DMS153 (cell line): Measurements from ENCODE around the gene PAPPA.

ENCODE experiments used
- DNase-seq: peaks from one replicate; lab custom pipeline; 2025; lab: John Stamatoyannopoulos, UW

The PAPPA gene

DNA sequence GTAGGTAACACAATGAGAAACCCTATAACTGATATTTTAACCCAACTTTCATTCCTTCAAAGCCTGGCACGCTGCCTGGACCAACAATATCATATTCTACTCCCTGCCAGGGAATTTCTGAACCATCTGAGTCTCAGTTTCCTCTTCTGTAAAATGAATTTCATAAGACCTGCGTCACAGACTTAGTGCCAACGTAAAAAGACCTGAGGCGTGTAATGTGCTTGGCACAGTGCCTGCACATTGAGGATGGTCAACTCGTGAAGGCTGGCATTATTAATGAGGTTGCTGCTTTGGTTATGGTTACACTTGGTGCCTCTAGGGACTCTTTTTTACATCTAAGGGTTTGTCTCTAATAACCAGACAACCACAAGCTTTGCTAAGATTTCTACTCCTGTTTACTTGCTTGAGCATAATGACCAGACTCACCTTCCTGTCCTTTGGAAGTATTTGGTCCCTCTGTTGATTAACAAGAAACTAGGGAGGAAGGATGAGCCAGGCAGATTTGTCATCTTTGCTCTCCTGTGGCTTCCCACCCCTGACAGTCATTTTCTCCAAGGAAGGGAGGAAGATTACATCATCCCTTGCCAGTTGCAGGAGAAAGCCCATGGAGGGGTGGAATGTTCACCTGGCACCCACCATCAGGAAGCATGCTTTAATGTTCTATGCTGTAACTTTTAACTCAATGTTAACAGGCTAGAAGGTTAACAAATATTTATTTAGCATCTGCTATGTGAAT lies 79.0 kb downstream of the PAPPA start:
- DNase-seq, result no peak

DNA sequence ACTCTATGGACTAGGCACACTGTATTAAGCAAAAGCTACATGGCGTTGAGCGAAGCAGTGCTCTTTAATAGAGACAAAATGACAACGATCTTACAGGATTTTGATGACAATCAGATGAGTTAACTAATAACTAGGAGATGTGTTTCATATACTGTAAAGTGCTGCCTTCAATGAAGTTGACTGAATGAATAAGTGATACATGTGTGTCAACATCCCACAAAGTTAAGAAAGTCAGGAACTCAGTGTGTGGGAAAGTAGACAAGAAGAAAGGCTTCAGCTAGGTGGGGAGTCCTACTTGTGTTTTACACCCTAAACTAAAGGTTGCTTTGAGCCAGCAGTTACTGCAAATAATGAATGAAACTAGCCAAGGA lies 79.6 kb downstream of the PAPPA start:
- no peak for DNase-seq

DNA sequence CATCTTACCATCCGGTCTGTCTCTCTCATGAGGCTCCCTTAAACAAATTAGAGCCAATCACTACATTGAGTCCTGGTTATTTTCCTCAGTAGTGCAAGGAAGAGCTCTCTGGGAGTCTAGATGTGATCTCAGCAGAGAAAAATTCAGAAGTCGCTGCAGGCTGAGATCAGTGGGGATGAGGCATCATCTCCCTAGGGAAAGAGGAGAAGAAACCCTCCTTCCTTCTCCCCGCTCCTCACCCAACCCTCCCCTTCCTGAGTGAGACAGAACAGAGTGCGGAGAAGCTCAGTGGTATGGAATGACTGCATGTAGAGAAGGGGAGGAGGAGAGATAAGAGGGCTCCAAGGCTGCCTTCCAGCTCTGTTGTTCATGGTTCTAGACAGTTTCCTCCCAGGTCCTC lies 80.5 kb downstream of the PAPPA start:
- no peak for DNase-seq

DNA sequence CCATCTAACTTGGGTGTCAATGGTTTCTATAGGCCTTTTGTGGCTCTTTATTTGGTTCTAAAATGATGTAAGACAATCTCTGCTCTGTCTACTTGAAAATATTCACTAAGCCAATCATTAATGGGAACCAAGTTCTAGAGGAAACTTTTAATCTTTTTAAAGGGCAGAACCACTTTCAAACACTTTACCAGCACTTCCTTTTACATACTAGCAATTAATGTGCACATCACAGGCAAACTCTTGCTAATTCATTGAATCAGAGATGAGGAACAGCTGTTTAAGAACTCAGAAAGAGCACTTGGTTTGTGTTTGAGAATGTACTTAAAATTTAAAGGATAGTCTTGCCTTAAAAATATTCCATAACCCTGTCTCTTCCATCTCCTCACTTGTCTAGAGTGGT lies 83.4 kb downstream of the PAPPA start:
- no peak for DNase-seq

DNA sequence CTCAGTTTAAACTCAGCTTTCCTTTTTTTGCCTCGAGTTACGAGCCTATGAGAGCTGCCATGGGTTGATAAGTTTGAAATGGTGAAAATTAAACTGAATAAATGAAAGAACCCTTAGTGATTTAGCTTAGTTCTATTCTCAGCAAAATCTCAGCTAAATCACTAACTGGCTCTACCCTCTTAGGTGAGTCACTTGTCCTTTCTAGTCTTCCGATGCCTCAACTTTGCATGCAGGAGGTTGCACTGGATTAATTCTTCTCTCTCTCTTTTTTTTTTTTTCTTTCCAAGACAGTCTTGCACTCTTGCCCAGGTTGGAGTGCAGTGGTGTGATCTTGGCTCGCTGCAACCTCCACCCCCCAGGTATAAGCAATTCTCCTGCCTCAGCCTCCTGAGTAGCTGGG lies 83.9 kb downstream of the PAPPA start:
- no peak for DNase-seq

DNA sequence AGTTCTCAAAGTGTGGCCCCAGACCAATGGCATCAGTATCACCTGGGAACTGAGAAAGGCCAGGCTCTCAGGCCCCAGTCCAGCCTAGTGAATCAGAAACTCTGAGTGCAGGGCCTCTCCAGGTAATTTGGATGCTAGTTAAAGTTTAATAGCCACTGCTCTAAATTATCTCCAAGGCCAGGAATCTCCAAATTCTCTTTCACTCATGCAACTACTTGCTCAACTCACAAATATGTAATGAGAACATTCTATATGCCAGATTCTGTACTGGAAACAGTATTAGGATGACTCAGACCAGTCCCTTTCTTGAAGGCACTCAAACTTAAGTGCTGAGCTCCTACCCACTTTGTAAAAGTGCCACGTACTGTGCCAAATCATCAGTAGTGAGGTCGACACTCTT lies 84.6 kb downstream of the PAPPA start:
- no peak for DNase-seq

DNA sequence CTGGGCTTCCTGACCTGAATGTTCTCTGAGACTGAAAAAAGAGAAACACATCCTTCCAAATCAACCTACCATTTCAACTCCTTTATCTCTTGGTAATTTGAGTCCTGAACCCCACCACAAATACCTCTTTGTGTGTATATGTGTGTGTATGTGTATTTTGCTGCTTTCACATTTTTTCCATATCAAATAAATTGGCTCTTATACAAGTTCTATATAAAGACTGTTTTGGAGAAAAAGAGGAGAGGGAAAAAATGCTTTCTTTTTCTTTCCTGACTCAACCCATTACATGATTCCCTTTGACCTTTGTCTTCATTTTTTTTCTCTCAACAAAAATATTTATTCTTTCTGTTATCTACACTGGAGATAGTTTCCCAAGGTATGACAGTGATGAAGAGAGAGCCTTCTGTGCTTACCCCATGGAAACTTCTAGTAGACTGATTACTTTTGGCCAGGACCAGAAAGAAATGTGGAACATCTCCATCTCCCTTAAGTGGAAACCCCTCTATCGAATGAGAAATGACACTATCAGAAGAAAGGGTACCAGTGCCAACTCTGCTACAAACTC lies 85.3 kb downstream of the PAPPA start:
- no peak for DNase-seq

DNA sequence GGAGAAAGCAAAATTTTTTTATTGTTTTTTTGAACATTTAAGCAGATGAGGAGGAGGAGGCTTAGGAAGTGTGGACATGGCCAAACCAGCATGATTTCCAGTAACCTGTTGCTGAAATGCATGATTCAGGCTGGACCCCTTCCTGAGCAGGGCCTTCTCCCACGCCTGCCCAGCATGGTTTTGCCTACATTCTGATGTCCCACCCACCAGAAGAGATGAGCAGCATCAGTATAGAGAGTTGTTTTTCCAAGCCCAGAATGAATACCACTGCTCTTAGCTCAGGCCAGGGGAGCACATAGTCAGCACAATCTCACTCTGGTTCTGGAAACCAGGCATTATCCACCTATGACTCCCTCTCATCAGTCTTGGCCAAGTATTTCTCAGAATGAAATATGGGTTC lies 90.1 kb downstream of the PAPPA start:
- no peak for DNase-seq

DNA sequence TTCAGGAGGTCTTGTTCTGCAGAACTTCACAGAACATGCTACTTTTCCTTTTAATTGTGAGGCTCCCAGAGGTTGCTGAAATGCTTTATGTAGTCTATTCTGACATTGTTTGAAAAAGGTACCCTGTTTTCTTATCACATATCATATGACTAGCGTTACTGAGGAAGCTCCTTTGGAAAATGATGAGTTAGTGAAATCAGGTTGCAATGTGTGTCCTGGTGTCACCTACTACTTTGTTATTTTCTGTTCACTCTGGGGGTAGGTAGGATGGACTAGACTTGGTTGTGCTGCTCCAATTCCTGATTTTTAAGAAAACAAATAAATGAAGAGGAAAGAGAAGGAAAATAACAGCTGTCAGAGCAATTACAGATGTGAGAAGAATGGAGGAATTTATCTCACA lies 93.7 kb downstream of the PAPPA start:
- DNase-seq, result no peak

DNA sequence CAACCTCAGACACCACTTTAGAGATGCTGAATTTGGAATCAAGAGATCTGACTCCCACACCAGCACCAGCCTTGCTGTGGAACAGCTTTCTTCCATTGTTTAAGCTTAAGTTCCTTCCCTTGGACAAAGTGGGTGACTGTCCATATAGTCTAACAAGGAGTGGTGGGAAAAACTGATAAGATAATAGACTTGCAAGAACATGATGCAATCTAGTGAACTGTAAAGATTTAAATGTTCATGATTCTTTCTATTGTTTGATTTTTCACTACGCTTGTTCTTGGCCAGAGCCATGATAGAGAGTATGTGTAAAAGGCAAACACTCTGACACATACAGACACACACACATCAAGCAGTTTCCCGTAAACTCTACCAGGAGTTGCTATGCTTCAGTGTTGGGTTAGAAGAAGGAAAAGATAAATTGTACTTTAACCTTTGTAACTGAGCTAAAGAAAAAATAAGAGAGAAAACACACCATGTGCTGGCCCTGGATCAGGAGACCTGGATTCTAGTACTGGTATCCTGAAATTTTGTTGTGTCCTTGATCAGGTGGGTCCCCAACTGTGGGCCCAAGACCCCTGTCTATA lies 94.3 kb downstream of the PAPPA start:
- DNase-seq, result no peak

DNA sequence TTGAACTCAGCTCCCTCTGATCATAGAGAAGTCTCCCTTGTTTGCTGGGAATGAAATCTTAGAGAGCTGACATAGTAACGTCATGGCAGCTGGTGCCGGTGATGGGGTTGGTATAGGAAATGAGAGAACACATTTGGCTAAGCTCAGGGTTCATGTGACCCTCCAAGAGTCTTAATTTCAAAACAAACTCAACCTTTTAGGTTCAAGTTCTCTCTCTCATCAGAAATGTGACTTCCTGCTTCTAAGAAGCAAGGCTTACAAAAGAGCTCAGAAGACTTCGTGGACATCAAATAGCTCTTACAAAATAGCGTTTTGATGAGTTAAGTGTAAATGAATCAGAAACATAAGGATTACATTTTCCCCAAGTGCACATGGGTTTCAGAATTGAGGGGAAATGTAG lies 97.3 kb downstream of the PAPPA start:
- no peak for DNase-seq

DNA sequence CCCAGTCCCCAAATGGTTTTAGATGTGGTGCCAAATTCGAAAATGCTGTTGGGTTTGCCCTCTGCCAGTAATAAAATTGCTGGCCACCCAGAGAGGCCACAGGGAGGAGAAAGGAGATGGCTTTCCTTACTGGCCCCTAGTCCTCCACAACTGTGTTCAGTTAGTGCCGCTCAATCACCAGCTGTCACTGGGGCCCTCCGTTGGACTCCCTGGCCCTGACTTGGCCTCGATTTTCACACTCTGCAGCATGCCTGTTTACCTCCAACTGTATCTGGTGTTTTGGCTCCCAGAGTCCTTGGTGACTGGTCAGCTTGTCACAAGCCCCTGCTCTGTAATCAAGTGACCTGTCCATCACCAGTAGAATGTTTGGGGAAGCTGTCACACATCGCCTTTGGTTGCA lies 97.8 kb downstream of the PAPPA start:
- no peak for DNase-seq

DNA sequence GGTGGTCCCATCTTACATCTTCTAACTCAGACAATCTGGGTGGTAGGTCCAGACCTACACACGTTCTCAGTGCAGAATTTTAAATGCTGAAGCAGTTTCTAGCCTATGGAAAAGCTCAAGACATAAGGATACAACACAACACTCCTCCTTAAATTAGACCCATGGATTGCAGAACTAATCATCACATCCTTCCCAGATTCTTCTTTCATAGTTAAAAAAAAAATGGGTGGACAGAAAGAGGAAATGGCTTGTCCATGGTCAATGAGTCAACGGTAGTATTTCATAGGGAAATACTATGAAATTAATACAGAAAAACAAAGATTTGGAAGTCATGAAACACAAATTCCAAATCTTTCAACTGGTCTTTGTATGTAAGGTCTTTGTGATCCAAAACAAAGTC lies 106.9 kb downstream of the PAPPA start:
- no peak for DNase-seq

DNA sequence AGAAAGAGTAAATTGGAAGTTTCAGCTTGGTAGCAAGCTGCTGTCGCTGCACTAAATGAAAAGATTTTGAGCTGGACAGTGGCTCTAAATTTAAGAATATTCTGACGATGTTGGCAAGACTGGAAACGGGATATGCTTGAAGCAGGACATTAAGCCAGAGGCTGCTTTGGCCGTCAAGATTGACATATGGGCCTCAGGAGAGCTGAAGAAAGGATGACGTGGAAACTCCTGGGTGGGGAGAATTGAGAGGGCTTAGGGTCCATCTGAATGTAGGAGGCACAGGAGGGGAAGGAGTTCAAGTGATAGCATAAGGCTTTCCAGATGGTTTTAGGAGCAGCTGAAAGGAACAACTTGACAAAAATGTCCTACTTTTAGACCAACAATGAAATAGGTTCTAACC lies 108.9 kb downstream of the PAPPA start:
- no peak for DNase-seq

DNA sequence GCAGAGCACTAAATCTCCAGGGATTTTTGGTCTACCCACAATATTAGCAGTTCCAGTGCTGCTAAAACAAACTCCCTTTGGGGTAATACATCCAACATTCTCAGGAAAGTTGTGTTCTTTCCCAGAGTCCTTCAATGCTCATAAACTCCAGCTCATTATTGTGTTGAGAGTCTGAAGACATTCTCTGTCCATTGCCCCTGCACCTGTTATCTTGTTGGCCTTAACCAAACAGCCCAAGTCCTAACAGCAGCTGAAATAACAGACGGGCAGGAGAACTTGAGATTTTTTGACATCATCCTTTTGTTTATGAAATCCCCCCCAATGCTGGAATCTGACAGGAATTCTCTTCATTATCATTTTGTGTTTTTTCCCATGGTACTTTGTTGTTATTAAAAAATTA lies 110.8 kb downstream of the PAPPA start:
- DNase-seq, result no peak

DNA sequence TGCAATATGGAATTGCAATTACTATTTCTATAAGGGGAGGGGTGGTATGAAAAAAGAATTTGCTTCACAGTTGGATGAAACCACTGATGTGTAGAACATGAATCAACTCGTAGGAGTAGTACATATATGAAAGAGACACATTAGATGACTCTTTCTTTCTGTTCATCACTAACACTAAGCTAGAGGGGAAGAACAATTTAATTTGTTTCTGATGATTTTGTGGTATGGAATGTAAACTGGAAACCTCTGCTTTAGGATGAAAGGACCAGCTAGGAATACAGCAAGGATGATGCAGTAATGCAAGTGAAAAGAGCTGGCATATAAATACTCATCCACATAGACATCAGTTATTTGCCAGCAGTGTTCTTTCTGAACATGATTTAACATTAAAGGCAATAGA lies 113.4 kb downstream of the PAPPA start:
- no peak for DNase-seq

DNA sequence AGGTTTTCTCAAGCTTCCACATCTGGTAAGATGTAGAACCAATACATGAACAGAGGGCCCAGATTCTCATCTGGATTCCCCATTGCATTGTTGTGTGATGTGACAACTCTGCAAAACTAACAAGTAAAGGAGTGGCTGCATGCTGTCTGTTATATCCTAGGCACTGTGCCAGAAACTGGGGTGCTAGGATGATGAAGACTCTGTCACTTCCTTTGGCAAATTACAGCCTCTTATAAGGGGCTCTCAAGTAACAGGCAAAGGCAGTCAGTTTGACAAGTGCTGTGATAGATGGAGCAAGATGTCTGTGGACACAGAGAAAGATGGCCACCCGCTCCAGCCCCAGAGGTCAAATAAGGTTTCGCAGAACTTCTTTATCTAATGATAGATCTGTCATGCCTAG lies 115.7 kb downstream of the PAPPA start:
- DNase-seq, result no peak

DNA sequence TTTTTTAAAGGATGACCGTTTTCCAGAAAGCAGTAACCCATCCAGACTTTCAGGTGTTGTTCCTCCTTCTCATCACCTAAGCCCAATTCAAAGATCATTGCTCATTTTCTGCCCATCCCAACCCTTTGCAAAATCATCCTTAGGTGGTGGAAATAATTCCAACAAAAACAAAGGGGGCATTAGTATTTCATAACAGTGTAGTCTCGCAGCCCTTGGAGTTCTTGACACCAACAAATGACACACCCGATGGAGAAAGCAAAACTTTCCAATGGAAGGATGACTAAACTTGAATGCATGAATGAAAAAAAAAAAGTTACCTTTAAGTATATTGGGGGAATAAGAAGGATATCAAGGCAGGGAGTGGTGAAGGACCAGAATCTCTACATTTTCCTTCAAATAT lies 117.0 kb downstream of the PAPPA start:
- DNase-seq, result no peak

DNA sequence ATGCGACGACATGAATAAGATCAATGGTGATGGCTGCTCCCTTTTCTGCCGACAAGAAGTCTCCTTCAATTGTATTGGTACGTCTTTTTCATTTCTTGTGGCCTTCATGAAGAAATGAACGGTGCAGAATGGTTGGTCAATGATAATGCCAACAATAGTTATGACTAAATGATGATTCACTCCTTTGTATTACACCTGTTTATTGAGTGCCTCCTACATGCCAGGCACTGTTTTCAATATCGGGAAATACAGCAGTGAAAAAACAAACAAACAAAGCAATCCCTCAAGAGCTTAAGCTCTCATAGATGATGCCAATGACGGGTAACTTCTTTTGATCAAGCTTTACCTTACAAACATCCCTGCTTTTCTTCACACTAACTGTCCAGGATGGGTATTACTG lies 117.7 kb downstream of the PAPPA start:
- DNase-seq, result no peak

DNA sequence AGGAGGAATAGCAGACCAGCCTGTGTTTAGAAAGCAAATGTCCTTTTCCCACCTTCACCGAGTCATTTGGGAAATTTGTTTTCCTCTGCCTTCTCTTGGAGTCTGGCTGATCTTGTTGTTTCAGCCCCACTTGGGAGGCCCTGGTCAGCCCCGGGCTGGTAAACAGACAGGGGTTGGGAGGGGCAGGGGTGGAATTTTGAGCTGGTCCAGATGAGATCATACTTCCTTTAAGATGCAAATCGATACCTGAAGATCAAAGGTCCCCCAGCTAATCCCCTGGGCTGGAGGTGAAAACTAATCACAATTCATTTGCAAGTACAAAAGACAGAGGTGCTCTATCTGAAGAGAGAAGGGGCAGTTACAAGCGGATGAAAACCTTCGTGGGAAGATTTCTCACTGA lies 118.4 kb downstream of the PAPPA start:
- DNase-seq, result no peak

DNA sequence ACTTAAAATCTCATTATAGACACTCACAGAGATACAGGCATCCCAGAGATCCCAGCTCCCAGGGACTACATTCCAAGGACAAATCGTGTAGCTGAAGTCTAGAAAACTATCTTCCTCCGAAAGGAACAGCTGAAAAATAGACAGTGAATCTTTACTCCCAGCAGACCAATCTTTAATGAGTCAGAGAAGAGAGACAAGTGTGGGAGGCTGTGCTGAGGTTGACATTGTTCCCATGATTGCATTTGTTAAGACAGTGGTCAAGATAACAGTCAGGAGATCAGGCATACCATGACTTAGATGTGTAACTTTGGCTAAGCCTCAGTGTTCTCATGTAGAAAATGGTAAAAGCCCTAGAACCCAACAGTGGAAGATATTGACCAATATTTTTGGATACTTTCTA lies 120.7 kb downstream of the PAPPA start:
- DNase-seq, result no peak

DNA sequence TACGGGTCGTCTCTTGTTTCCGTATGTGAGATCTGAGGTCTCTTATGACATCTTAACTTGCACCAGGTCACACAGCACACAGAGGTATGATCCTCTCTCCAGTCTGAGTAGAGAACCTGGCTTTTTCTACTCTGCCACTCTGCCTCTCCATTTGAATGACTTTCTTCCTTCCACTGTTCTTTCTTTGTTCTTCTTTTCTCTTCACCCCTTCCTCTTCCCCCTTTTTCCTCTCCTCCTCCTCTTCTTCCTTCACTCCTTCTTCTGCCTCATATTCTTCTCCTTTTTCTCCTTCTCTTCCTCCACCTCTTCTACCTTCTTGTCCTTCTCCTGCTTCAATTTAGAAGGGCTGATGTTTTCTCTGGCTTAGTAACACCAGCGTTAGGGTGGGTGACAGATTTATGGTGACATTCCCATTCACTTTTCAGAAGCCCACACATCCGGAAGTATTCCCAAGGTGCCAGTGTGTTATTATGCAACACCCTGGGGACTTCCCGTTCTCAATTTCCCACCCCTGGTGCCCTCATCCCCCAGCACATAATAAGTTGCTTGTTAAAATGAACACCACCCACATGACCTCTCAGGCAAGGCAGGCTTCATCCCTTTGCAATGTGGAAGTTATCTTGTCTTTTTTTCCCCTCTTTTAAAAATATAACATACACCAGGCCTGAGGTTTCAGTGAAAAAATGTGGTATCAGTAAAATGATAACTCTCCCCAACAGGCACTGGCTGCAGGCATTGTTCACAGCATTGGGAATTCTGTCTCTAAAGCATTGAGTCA lies 122.0 kb downstream of the PAPPA start:
- no peak for DNase-seq

DNA sequence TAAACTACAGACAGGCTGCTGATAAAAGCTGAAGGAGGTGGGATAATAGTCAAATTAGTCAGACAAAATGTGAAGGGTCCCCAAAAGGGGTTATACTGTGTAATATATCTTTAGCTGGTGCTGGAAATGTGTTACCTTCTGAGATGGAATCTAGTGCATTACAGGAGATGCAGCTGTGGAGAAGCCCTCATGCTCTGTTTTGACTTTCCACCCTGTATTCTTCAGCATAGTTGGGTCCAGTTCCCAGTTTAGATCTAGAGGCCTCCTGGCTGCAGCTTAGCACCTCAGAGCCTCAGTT lies 122.6 kb downstream of the PAPPA start:
- no peak for DNase-seq
